ENCODE data around the gene MAP3K4.

MAP3K4 gene

GRCh38 chr6:161127071-161127740, 135.6 kb downstream of the MAP3K4 start:
- no peak for FAIRE-seq

GRCh38 chr6:161128230-161128629, 136.7 kb downstream of the MAP3K4 start:
- no peak for FAIRE-seq

DNA sequence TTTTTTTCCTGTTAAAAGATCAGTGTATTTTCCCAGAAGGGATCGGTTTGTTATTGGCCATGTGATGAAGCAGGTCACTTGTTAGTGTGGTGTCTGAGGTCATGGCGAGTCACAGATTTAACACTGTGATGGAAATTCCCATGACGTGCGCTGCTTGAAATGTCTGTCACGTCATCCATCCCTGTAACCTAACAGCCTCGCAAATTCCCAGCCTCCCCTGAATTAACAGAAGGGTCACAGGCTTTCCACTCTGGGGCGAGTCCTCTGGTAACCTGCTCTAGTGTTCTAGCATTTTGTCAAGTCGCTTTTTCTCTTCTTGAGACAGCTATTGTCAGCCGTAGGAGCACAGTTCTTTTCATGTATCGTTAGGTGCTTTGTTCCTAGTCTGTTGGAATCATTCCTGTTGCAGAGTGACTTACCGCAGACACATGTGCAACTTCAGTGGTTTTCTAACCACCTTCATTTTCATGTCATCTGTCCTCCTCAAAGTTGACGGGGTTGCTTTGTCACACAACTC, 137.2 kb downstream of the MAP3K4 start:
- FAIRE-seq, result no peak

- FAIRE-seq, result no peak
Observed at GRCh38 chr6:161130541-161130940, 139.0 kb downstream of the MAP3K4 start.

DNA sequence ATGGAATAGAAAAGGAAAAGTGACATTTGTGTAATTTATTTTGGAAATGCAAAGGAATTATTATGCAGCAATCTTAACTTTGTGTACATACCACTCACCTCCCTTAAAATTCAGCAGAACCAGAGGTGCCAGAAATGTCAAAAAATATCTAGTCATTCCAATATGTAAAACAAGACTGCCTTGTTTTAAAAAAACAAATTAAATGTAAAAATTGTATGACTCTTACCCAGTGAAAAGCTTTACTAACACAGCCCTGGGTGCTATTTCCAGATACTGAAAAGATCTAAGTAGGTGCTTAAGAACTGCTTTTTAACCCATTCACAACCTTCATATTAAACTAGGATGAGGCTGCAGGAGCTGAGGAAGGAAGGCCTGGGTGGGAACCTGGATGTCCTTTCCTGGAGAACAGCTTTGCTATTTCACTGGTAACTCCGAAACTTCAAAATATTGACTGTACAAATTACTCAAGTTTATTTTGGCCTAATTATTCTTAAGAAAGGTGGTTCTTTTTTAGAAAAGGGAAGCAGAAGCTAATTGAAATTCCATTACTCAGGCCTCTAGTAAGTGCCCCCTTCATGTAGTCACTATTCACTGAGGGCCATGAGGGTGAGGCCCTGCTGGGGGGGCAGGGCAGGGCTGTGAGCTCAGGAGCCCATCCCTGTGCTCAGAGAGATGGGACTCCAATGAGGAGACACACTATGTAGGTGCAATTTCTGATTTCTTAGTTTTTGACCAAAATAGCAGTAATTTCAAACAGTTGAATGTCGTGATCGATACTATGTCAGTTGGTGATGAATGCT, 139.6 kb downstream of the MAP3K4 start:
- no peak for FAIRE-seq

- no peak for FAIRE-seq
Observed at GRCh38 chr6:161132384-161132783, 140.8 kb downstream of the MAP3K4 start.

- no peak for FAIRE-seq
Observed at GRCh38 chr6:161133963-161134362, 142.4 kb downstream of the MAP3K4 start.

- FAIRE-seq, result no peak
Observed at GRCh38 chr6:161134550-161135298, 143.2 kb downstream of the MAP3K4 start.

GRCh38 chr6:161135695-161136591, 144.4 kb downstream of the MAP3K4 start:
- no peak for FAIRE-seq

- FAIRE-seq, result no peak
Observed at GRCh38 chr6:161136655-161137054, 145.1 kb downstream of the MAP3K4 start.

DNA sequence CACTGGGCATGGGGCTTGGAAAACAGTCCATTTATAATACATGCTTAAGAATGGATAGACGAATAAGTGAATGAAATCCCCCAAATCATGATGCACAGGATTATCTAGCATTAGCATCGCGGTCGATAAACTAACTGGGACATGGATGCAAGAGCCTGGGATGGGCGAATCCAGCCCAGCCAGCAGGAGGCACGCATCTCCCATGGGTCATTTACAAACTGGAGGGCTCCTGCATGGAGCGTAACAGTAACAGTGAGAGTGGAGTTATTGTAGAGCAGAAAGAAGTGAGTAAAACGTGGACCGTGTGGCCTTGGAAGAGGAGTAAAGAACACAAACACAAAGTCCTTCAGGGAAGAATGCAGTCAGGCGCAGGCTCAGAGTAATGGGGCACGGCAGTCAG, 145.8 kb downstream of the MAP3K4 start:
- FAIRE-seq, result no peak

DNA sequence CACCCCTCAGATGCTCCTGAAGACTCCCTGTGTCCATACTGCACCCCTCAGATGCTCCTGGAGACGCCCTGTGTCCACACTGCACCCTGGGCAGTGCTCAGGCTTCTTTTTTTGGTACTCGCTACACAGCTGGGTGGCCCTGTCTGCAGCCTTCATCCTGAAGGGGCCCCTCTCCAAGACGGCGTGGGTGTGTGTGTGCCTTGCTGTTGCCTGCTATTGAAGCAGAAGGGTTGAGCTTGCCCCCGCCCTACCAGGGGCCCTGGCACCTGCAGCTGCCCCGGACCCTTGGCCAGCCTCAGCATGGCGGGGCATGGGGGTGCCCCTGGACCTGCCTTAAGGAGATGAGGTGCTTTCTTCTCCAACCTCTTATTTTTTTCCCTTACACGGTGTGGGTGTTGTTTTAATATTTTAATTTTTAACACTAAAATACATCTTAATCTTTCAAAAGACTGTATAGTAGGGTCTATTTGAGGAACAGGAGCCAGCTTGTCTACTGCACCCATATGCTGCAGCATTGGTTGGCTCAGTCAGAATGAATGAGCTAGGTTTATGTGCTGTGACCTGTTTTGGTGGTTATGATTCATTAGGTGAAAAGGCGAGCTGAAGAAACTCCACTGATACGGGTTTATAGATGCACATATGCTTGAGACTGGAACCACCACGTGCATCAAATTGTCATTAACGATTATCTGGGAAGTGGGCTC, 146.4 kb downstream of the MAP3K4 start:
- no peak for FAIRE-seq

DNA sequence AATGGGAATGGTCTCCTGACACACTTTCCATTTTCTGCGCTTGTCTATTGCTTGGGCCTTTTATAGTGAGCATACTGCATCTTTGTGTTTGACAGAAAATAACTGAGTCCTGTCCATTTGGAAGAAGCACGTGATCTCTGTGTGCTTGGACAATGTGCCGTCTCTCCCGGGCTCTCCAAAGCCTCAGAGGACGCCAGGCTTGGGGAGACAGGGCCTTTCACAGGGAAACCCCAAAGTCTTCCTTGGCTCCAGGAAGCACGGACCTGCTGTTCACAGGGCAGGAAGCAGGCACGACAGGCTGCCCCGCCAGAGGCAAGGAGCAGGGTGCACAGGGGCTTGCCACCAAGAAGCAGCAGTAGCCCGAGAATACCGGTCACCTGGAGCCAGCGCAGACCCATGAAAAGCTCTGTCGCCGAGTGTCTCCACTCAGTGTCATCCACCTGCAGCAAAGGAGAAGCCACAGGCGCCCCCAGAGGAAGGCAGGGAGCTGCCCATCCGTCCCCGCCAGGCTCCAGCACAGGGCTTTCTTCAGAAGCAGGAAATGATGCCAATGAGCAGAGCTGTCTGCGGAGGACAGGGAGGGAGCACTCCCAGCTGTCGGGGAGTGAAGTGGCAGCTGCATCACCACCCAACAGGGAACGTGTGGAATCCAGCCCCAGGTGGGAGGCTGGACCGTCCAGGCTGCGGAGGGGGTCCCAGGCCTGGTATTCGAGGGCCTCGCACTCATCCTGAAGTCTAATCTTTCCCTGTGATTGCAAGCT, 147.2 kb downstream of the MAP3K4 start:
- FAIRE-seq, result no peak

DNA sequence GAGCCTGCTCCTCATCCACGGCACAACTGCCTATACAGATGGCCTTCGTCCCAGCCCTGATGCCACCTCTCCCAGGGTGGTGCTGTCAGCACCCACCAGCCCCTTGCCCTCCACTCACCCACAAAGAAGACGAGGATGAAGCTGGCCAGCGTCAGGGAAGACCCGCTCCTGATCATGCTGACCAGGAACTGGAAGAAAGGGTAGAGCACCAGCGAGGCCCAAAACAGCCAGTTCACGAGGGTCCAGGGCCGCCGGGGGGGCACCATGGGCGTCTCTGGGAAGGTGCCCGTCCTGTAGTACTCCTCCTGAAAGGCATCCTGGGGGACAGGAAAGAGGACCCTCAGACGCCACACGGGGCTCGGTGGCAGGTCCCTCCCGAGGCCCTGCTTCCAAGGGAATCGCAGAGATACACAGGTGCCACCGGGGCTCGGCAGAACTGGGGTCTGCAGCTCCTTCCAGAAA, 147.8 kb downstream of the MAP3K4 start:
- no peak for FAIRE-seq

DNA sequence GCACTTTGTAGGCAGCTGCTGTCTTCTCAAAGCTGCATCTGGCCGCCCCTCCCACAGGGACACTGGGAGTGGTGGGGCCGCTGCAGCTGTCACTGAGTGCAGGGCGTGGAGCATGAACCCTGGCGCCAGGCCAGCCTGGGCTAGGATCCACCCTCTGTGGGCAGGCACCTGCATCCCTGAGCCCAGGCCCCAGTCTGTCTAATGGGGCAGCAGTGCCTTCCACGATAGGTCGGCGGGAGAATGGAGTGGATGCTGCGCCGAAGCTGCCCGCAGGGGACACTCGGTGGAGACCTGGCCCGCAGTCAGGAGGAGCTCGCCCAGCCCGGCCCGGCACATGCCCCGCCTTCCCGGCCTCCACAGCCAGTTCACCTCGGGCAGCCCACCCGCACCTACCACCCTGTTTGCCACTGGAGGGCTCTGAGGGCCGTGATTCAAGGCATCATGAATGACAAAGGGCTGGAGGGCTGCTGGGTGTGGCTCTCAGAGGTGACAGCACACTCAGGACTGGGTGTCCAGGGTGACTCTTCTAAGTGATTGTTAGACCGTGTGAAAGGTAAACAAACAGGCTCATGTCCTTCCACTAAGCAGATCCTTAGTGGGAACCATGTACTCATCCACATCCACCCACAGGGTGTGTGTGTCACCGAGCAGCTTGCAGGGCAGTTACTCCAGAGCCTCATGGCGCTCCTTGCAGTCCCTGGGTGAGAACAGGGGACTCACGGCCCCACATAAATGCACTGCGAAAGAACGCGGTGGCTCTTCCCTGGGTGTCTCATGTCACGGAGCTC, 148.4 kb downstream of the MAP3K4 start:
- no peak for FAIRE-seq

GRCh38 chr6:161140554-161140875, 148.9 kb downstream of the MAP3K4 start:
- FAIRE-seq, result no peak

- no peak for FAIRE-seq
Observed at GRCh38 chr6:161141173-161141572, 149.6 kb downstream of the MAP3K4 start.

- FAIRE-seq, result no peak
Observed at GRCh38 chr6:161142957-161143296, 151.4 kb downstream of the MAP3K4 start.

DNA sequence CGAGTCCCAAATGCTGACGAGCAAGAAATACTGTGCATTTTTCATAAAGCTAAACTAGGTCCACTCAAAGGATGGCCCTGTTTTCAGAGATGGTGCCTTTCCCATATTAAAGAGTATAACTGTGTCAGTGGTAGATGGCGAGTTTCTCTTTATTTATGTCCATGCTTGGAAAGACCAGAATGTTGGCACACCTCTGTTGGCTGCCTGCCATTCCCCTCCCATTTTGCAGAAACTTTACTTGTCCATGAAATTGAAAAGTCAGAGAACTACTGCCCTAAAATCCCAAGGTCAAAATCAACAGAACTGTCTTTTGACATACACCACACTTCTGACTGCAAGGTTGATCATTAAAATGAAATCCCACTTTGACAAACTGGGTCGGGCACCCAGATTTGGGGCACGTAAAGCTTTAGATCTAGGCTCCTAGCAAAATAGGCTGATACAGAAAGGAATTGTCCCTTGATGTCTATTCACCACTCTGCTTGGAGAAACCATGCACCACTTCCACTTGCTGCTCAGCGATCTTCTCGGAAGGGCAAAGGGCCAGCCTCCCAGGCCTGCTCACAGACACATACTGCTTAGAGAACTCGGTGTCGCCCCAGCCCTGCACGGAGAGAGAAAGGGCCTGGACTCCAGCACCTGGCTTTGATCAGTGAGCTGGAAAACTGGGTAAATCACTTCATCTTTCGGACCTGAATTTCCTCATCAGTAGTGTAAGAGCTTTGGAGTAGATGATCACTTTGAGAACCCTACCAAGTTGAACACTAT, 152.3 kb downstream of the MAP3K4 start:
- no peak for FAIRE-seq

Measured in endometrium (tissue), 2 donors.